GM21576 (cell line): ENCODE measurements around the gene TNFRSF8.

Experiments used
- ATAC-seq: cut with Tn5 transposase; IDR thresholded peaks from one replicate; pipeline ENCODE4 v1.9.1; 2021; ENCODE audit warnings: mild to moderate bottlenecking, moderate library complexity; ENCODE audit not compliant: unreplicated experiment

The TNFRSF8 gene

DNA sequence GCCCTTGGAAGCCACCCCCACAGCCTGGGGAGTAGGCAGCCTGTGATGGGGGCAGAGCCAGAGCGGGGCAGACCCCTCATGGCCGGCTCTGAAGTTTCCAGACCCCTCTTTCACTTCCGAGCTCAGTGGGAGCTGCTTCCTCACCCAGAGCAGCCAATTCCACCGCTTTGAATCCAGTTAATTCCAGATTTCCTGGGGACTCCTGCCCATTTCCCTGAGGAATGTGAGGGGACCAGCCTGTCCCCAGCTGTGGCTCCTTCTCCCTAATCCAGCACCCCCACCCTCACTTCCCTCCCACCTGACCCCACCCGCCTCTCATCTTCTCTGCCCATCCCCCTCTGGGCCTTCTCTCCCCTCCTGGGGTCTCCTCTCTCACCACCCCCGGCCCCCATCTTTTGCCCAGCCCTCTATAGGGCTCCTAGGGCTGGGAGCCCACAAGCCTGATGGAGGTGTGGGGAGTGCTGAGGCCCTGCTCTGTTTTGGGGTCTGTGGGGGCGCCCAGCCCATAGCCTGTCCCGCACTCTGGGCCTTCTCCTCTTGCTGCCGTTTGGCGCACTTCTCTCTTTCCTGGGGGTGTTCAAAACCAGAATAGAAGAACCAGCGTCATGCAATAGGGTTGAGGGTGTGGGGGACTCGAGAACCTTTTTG is 77.5 kb downstream of the TNFRSF8 start:
- no peak for ATAC-seq

DNA sequence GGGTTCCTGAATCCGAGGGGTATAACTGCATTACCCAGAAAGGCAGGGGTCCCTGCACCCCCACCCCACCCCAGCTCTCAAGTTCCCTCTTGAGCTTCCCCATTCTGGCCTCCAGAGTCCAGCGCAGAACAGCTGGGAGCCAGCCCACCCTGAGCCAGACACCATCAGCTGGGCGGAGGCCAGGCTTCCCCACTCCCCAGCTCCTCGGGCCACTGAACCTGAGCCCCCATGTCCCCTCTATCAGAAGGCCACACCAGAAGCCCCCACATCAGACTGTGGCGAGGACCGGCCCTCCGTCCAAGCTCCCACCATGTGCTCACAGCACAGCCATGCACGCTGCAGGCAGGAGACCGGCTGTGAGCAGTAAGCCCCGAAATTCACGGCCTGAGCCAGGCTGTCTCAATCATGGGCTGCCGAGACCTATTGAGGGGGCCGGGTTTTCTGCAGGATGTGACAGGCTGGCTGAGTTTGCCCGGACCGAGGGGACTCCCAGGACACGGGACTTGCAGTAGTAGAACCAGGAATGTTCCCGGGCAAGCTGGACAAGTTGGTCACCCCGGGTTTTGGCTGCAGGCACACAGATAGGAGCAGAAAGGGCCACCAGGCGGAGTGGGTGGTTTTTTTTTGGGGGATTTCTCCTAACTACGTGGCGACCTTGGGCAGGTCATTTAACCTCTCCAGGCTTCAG is 78.2 kb downstream of the TNFRSF8 start:
- ATAC-seq: no peak

DNA sequence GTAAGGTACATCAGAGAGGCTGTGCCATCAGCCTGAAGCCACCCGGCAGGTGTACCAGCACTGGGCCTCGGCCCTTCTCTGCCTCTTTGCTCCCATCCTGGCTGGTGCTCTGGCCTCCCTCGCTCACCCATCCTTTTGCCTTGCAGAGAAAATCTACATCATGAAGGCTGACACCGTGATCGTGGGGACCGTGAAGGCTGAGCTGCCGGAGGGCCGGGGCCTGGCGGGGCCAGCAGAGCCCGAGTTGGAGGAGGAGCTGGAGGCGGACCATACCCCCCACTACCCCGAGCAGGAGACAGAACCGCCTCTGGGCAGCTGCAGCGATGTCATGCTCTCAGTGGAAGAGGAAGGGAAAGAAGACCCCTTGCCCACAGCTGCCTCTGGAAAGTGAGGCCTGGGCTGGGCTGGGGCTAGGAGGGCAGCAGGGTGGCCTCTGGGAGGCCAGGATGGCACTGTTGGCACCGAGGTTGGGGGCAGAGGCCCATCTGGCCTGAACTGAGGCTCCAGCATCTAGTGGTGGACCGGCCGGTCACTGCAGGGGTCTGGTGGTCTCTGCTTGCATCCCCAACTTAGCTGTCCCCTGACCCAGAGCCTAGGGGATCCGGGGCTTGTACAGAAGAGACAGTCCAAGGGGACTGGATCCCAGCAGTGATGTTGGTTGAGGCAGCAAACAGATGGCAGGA is 79.2 kb downstream of the TNFRSF8 start:
- ATAC-seq: no peak

DNA sequence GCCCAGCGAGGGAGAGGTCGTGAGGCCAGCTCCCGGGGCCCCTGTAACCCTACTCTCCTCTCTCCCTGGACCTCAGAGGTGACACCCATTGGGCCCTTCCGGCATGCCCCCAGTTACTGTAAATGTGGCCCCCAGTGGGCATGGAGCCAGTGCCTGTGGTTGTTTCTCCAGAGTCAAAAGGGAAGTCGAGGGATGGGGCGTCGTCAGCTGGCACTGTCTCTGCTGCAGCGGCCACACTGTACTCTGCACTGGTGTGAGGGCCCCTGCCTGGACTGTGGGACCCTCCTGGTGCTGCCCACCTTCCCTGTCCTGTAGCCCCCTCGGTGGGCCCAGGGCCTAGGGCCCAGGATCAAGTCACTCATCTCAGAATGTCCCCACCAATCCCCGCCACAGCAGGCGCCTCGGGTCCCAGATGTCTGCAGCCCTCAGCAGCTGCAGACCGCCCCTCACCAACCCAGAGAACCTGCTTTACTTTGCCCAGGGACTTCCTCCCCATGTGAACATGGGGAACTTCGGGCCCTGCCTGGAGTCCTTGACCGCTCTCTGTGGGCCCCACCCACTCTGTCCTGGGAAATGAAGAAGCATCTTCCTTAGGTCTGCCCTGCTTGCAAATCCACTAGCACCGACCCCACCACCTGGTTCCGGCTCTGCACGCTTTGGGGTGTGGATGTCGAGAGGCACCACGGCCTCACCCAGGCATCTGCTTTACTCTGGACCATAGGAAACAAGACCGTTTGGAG is 80.0 kb downstream of the TNFRSF8 start:
- no peak for ATAC-seq

DNA sequence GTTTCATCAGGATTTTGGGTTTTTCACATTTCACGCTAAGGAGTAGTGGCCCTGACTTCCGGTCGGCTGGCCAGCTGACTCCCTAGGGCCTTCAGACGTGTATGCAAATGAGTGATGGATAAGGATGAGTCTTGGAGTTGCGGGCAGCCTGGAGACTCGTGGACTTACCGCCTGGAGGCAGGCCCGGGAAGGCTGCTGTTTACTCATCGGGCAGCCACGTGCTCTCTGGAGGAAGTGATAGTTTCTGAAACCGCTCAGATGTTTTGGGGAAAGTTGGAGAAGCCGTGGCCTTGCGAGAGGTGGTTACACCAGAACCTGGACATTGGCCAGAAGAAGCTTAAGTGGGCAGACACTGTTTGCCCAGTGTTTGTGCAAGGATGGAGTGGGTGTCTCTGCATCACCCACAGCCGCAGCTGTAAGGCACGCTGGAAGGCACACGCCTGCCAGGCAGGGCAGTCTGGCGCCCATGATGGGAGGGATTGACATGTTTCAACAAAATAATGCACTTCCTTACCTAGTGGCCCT is 80.6 kb downstream of the TNFRSF8 start:
- peak; percentile 45 for ATAC-seq

DNA sequence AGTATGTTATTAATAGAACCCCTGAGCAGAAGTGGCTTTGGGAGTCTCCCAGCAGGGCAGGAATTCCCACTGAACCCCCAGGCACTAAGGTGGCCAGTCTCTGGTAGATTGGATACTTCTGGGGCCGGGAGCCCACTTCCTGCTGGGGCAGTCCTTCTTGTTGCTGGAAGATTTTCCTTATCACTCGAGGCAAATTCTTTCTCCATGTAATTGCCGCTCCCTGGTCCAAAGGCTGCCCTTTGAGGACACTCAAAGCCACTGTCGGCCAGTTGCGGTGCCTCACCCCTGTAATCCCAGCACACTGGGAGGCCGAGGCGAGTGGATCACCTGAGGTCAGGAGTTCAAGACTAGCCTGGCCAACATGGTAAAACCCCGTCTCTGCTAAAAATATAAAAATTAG is 81.1 kb downstream of the TNFRSF8 start:
- no peak for ATAC-seq

DNA sequence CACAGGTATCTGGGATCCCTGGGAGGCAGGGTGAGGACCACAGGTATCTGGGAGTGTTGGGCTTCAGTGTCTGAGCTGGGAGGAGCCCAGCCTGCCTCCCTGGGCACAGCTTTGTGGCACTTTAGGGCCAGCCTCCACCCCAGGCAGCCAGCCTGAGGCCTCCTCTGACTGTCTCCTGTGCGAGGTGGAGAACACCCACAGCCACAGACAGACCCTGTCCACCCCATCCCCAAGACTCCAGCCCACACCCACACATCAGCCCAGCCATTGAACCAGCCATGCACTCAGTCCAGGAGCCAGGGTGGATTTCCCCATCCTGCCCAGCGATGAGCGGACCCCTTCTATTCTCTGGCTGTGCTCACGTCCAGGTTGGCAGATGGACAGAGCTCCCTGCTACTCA is 81.9 kb downstream of the TNFRSF8 start:
- no peak for ATAC-seq

DNA sequence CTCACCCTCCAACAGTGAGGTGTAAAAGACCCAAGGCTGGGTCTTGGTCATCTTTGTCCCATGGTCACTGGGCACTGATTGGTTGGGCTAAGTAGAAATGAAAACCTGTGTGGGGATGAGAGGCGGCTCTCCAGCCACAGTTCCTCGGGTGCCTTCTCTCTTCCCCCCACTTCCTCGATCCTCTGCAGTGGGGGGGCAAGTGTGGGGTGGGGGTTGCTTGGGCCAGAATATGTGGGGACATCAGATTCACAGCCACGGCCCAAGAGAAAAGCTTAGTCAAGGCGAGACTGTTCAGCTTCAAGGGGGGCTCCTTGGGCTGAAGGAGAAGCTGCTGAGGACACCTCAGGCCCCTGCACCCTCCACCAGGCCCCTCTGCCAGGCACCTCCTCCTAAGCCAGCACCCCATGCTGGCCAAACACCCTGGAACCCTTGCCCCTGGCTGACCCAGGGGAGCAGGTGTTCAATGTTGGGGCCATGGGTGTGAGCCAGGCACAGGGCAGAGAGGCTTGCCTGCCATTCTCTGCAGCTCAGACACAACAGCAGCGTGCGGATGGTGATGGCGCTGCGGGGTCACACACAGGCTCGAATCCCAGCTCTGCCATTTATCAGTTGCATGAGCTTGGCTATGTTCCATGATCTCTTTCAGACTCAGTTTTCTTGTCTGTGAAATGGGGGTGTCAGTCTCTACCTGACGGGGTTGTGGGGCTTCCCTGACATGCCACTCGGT is 82.7 kb downstream of the TNFRSF8 start:
- ATAC-seq: no peak

DNA sequence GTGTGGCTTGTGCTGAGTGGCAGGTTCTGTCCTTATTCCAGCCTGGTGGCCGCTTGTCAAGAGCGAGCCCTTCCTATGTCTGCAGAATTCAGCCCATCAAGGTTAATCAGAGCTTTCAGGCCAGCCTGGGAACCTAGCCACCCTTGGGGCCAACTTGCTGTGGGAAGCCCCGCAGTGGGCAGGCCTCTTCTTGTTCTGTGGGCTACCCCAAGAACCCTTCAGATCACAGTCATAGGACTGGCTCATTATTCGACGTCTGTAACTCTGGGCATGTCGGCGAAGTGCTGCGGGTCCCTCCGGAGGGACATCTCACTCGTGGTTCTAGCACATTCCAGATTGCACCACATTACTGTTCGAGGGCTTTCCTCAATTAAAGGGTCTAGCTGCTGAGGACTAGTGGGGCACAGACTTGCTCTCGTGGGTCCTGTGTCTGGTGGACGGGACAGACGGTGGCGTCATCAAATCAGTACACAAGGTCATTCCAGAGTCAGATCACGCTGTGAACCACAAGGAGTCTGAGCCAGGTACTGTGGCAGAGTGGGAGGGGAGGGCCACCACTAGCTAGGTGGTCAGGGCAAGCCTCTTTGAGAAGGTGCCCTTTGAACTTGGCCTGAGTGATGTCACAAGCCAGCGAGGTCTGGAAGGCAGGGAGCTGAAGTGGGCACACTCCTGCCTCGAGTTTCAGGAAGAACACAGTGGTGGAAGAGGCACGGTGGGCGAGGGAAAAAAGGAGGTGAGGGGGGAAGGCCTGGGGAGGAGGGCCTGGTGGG is 83.4 kb downstream of the TNFRSF8 start:
- no peak for ATAC-seq

DNA sequence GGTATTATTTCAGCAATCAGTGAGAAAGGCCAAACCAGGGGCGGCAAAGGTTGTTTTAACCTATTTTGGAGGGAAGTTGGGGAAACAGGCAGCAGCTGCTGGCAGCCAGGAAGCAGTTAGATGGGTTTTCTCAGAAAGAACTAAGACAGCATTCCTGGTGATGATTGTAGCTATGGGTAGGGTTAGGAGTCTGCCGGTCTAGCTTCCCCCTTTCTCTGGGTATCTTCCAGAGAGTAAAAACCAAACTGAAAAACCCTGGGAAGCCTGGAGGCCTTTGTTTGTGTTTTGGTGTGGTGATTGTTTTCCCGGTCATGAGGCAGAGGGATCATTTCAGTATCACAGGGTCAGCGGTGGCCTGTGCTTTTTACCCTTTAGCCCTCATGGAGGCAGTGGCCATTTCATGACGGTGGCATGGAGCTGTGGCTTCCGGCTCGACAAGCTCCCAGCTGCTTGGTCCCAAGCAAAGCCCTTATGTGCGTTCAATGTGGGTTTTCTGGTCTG is 84.1 kb downstream of the TNFRSF8 start:
- ATAC-seq: no peak

DNA sequence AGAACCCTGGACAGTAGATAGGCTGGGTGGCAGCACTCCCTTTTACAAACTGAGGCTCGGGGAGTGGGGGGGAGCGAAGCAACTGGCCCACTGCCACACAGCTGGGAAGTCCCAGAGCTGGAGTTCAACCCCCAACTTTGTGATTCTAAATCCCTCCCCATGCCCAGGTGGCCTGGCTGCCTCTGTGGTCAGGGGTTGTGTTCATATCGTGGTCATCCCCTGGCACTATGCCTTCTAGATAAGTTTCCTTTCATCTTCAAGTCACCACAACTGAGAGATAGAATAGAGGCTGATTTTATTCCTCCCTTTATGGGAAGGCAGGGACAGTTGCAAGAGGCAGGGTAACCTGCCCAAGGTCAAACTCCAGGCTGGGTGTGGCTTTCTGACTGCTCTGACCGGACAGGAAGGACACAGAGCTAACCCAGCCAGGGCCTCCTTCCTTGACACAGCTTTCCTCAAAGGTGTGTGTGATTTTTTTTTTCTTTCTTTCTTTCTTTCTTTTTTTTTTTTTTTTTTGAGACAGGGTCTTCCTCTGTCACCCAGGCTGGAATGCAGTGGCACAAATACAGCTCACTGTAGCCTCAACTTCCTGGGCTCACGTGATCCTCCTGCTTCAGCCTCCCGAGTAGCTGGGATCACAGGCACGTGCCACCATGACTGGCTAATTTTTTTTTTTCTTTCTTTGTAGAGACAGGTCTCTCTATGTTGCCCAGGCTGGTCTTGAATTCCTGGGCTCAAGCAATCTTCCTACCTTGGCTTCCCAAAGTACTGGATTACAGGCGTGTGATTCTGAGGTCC is 85.3 kb downstream of the TNFRSF8 start:
- ATAC-seq: no peak

DNA sequence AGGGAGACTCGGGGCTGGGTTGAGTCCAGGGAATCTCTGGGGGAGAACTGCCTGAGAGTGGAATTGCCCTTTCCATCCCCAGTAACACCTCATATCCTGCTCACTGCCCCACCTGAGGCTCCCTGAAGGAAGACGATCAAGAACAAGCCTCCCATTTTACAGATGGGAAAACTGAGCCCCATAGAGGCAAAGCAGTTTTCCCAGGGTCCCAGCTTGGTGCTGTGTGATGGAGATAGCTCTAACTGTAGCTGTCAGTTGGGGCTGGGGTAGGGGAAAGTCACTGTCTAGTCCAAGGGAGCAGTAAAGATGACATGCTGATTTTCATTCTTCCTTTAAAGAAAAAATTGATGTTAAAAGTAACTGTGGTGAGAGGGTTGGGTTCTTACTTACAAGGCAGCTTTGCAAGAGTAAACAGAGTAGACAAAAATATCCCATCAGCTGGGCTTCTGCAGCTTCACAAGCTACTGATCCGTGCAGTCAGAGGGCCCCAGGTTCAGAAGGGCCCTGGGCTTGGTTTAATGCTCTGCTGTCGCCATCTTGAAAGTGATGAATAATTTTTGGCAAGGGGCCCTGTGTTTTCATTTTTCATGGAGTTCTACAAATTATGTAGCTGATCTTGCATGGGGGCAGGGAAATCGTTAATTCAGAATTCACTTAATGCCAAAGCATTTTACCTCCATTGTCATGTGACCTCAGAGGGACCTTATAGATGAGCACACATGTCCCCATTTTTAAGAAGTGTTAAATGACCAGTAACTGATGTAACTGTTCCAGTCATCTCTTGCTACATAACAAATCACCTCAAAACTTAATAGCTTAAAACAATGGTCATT is 86.1 kb downstream of the TNFRSF8 start:
- ATAC-seq: no peak

DNA sequence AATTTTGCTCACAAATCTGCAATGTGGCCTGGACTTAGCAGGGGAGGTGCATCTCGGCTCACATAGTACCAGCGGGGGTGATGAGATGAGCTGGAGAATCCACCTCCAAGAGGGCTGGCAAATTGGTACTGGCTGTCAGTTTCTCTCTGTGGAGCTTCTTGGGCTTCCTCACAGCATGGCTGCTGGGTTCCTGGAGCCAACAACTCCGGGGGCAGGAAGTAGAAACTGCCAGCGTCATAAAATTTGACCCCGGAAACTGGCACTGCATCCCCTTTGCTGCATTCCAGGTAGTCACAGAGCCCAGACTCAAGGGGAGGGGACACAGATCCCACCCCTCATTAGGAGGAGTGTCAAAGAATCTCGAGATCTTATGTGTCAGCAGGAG is 86.7 kb downstream of the TNFRSF8 start:
- ATAC-seq: no peak

DNA sequence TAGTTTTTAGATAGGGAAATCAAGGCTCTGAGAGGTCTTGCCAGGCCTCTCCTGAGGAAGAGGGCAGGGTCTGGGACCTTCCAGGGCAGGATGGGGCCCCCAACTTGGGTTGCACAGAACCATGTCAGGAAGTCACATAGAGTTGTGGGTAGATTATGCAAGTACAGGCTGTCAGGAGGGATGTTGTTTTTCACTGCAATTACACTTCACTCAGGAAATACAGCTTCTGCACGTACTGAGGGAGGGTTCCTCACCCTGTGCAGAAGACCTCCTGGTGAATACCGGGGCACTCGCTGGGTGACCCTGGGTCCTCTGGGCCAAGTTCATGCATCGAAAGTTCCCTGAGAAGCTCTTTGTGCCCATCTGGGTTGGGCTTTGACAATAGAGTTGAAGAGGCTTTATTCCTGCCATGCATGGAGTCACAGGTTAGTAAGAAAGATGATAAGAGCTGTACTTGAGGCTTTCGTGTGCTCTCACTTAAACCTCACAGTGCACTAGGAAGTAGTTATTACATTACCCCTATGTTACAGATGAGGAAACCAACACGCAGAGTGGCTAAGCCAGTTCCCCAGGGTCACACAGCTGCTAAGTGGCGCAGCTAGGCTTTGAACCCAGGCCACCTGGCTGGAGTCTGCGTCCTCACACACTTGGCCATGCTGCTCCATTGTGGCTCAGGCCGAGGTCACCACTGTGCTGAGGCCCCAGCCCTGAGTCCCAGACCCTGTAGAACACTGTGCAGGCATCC is 87.5 kb downstream of the TNFRSF8 start:
- ATAC-seq: no peak

DNA sequence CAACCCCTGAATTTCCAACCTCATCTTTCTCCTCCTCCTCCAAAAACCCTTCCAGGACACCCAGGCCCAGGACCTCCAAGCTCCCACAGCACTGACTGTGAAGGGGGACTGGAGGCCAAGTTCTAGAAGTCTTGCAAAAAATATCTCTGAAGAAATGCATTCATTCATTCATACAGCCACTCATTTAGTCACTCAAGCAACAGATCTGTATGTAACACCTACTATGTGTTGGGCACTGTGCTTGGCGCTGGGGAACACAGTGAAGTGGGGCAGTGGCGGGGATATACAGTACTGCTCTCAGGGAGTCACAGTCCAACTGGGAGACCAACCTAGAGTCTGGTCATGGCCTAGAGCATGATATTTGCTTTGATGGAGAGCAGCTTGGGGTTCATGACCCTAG is 88.4 kb downstream of the TNFRSF8 start:
- ATAC-seq: no peak

DNA sequence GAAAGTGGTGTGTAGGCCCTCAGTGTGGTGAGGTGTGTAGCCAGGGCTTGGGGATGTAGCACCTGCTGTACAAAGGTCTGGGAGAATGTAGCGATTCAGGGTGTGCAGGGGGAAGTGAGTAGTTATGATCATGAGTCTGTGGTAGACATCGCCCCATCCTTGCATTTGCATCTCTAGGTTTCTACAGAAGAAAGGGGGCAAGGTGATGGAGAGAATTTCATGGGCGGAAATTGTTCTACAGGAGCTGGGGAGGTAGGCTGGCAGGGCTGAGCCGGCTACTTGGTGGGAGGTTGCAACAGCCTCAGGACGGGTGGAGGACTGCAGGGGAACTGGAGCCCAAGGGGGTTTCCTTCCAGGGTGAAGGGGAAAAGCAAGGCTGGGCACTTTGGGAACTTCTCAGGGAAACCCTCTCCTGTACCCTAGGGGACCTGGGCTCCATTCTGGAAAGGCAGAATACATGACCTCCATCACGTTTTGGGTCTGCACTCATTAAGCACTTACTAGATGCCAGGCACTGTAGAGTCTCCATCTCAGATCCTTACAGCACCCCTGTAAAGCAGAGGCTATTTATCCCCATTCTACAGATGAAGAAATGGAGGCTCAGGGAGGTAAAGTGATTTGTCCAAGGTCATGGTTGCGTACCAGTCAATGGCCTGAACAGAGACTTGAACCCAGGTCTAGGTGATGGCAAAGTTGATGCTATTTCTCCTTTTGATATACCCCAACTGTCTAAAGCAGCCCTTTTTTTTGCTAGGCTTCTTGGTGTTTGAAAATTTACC is 89.2 kb downstream of the TNFRSF8 start:
- ATAC-seq: peak; percentile 70
